T follicular helper cell (primary cell): ENCODE data around the gene HINT2.
A peak's percentile ranks its signal among the peaks of the same experiment; 100 is the strongest.

Experiments
- DNase-seq: peaks from one replicate; pipeline ENCODE4 v3.0.0-alpha.2; 2020; ENCODE audit warnings: low read depth
- total RNA-seq, 2 experiments: gene quantifications; one replicate each; lab custom pipeline; 2026; lab: John Stamatoyannopoulos, UW

The HINT2 gene
- 0.70 to 1.6 reads per million in 2 experiments for total RNA-seq

GRCh38 chr9:35814841-35815543, at the start of gene HINT2:
Gene HINT2, minus strand, starts transcription at chr9:35815042. Its CDS starts 63 bp downstream, at chr9:35814979.
- peak; percentile 95 for DNase-seq

GRCh38 chr9:35863583-35863982, 48.7 kb upstream of the HINT2 start:
- DNase-seq = no peak

- DNase-seq = no peak
These were observed 47.5 kb upstream of the HINT2 start for GRCh38 chr9:35862328-35862727.

- DNase-seq = no peak
These were observed 46.5 kb upstream of the HINT2 start for GRCh38 chr9:35861161-35861897.

GRCh38 chr9:35859990-35860339, 45.1 kb upstream of the HINT2 start:
- DNase-seq = no peak

GRCh38 chr9:35859310-35859989, 44.6 kb upstream of the HINT2 start:
- no peak for DNase-seq

GRCh38 chr9:35858458-35858857, 43.6 kb upstream of the HINT2 start:
- DNase-seq = no peak

- no peak for DNase-seq
These were observed 42.0 kb upstream of the HINT2 start for GRCh38 chr9:35856882-35857281.

GRCh38 chr9:35856206-35856605, 41.4 kb upstream of the HINT2 start:
- DNase-seq = no peak

- no peak for DNase-seq
These were observed 39.4 kb upstream of the HINT2 start for GRCh38 chr9:35854091-35854762.

- DNase-seq = no peak
These were observed 38.3 kb upstream of the HINT2 start for GRCh38 chr9:35852876-35853865.

GRCh38 chr9:35852267-35852815, 37.5 kb upstream of the HINT2 start:
- no peak for DNase-seq

- DNase-seq = no peak
These were observed 33.1 kb upstream of the HINT2 start for GRCh38 chr9:35847792-35848572.

GRCh38 chr9:35845824-35846771, 31.3 kb upstream of the HINT2 start:
- DNase-seq = no peak

- peak; percentile 33 for DNase-seq
These were observed 29.9 kb upstream of the HINT2 start for GRCh38 chr9:35844628-35845270.

GRCh38 chr9:35842795-35843194, 28.0 kb upstream of the HINT2 start:
- DNase-seq = no peak

GRCh38 chr9:35842020-35842745, 27.3 kb upstream of the HINT2 start:
- no peak for DNase-seq

GRCh38 chr9:35841645-35841900, 26.7 kb upstream of the HINT2 start:
- no peak for DNase-seq
